ENCODE measurements around the gene PTPN20.

PTPN20 gene

DNA sequence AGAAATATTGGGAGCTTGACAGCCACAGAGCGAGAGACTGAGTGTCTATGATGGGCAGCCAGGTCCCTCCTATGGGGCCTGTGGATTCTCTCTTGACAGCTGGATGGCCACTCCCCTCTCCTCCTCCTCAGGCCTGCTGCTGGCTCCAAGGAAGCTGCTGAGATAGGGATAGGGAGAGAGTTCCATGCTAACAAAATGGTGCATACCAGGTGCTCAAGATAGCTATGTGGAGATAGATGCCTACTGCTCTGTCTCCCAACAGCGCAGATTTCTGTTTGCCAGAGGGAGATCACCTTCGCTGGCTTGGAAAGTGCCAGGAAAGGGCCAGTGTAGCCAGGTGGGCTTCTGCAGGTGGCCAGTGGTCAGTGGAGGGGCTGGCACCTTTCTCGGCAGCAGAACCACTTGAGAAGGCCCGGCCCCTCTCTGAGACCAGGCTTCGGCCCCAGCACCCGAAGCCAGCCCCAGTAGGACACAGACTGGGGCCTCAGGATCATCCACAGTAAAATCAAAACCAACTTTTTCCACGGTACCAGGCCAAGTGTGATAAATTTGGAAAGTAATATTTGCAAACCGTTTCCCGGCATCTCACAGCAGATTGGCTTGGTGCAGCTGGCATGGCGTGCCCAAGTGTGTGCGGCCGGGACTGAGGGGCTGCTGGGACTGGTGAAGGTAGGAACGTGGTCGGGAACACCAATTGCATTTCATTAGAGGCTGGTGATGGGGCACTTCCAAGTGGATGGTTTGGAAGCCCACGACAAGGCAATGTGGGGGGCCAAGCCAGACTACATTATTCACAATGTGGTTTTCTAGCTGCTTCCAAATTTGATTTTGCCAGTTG, 139.6 kb downstream of the PTPN20 start:
- DNase-seq: no peak

DNA sequence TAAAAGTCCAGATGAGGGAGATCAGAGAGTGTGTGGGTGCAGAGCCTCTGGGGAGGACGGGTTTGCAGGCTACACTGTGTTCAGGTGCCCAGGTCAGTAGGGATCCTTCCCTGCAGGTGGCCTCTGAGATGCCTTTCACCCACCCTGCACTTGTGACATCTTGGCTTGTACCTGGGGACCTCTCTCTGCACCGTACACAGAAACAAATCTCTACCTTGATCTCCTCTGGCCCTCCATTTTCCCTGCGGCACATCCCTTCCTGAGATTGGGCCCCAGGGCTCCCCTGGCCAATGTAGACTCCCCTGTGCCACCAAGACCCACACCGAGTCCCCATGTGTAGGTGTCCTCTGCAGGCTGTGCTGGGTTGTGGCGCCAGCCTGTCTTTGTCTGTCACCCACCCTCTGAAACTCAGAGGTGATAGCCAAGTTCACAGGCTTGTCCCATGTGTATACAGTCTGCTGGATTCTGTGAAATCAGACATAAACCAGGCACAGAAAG, 140.6 kb downstream of the PTPN20 start:
- no peak for DNase-seq
